Activated CD4-positive, CD25-positive, alpha-beta regulatory T cell treated with anti-CD3 and anti-CD28 coated beads, Interleukin-2, amount 50 U/mL, for 24 hours (primary cell): ENCODE results near the gene ULK1.
"Not testable (repeated sequence)": the region's sequence is repeated elsewhere in the genome, so short reads cannot be mapped to it uniquely, and the experiment has no call there.

Source experiments
- ATAC-seq, 2 donors: fragments of 150-1000 bp; cut with Tn5 transposase; one replicate each; pipeline ENCODE4 v1.10.0; 2021; ENCODE audit warnings: mild to moderate bottlenecking in 1 of 2, moderate library complexity in 1 of 2

ULK1 gene

GRCh38 chr12:131946757-131947156 is 52.3 kb downstream of the ULK1 start:
- ATAC-seq = no peak

- no peak for ATAC-seq
Observed at GRCh38 chr12:131947482-131948027, 53.1 kb downstream of the ULK1 start.

- no peak for ATAC-seq
Observed at GRCh38 chr12:131948166-131948712, 53.8 kb downstream of the ULK1 start.

GRCh38 chr12:131948713-131949430 is 54.5 kb downstream of the ULK1 start:
- ATAC-seq = not testable (repeated sequence)

GRCh38 chr12:131949431-131950181 is 55.2 kb downstream of the ULK1 start, which contains the start of gene EP400:
EP400 (plus strand) TSS chr12:131949942; CDS start chr12:131960620, 10,678 bp downstream.
- ATAC-seq = peak; percentile 93 to 94

- ATAC-seq = peak; percentile 12 to 15
Observed at GRCh38 chr12:131950182-131950913, 55.9 kb downstream of the ULK1 start.

GRCh38 chr12:131953810-131954209 is 59.4 kb downstream of the ULK1 start:
- not testable (repeated sequence) for ATAC-seq

- ATAC-seq = not testable (repeated sequence)
Observed at GRCh38 chr12:131954460-131954859, 60.0 kb downstream of the ULK1 start.

GRCh38 chr12:131959116-131959515 is 64.7 kb downstream of the ULK1 start:
- no peak for ATAC-seq

- ATAC-seq = no peak
Observed at GRCh38 chr12:131959641-131960589, 65.5 kb downstream of the ULK1 start.

- not testable (repeated sequence) for ATAC-seq
Observed at GRCh38 chr12:131960590-131961325, 66.3 kb downstream of the ULK1 start.

- not testable (repeated sequence) for ATAC-seq
Observed at GRCh38 chr12:131961328-131961727, 66.9 kb downstream of the ULK1 start.

- ATAC-seq = no peak
Observed at GRCh38 chr12:131962069-131962468, 67.6 kb downstream of the ULK1 start.

GRCh38 chr12:131963381-131963780 is 69.0 kb downstream of the ULK1 start:
- no peak for ATAC-seq

GRCh38 chr12:131965073-131965472 is 70.7 kb downstream of the ULK1 start:
- ATAC-seq = no peak

- no peak for ATAC-seq
Observed at GRCh38 chr12:131971226-131971625, 76.8 kb downstream of the ULK1 start.
